K562 (cell line): Measurements from ENCODE around the gene KLK10. TPM values are rescaled to one million over a fixed set of nuclear protein-coding genes. Genes with fewer than 3 reads are reported as not detected.
A peak's percentile ranks its signal among the peaks of the same experiment; 100 is the strongest.

Source experiments
- ATAC-seq: fragments of 200-7000 bp; cut with Tn5 transposase; 3 replicates; pipeline ENCODE4 v1.9.1; 2020; ENCODE audit warnings: moderate library complexity
- BruUV-seq: library from RNA; stranded (reverse); fragments of 400-500 nt; replicated peaks from 2 replicates; lab custom pipeline; 2021; lab: Mats Ljungman, UMichigan
- CTCF ChIA-PET: fragments of 300-600 bp; formaldehyde crosslinking; extraction: SDS; loops from one replicate; lab custom pipeline; 2021; ENCODE audit warnings: low intra/inter-chr PET ratio; lab: Yijun Ruan, JAX
- POLR2A ChIA-PET: fragments of 300-600, 350-650 bp; sonication (Branson Sonifier 250); formaldehyde crosslinking; extraction: SDS; loops from one replicate; lab custom pipeline; 2021; ENCODE audit warnings: antibody characterized with exemption, inconsistent platforms; lab: Yijun Ruan, JAX
- DNase-seq, 4 experiments: peaks; one replicate each; pipeline versions ENCODE4 v3.0.0 to v3.0.0-alpha.2; 2011 to 2018; ENCODE audit warnings: low spot score in 3 of 4, mixed read lengths in 3 of 4; ENCODE audit errors: extremely low read depth in 1 of 4
- FAIRE-seq: peaks from 2 replicates; lab custom pipeline; 2011; peaks lifted over from hg19 to GRCh38; lab: Jason Lieb, UNC
- H2AFZ ChIP-seq: 2 replicates; pipeline ENCODE4 v1.6.0; 2011; ENCODE audit warnings: low read depth, low read length, control low read depth, inconsistent platforms
- H3K27ac ChIP-seq: fragments of 200-600 bp; 3 replicates; pipeline ENCODE4 v1.8.0; 2011; ENCODE audit warnings: low read depth, mild to moderate bottlenecking, control low read depth, inconsistent platforms, low read length, moderate library complexity, mixed read lengths; ENCODE audit errors: extremely low read depth
- H3K27me3 ChIP-seq, 2 experiments: fragments of 300-600 bp in 1 of 2; 2 replicates in 1 of 2; 3 replicates in 1 of 2; pipeline versions ENCODE4 v1.6.0 to v1.8.0; 2011; ENCODE audit warnings: inconsistent platforms in 2 of 2, low read length in 2 of 2, mild to moderate bottlenecking in 1 of 2, mixed read lengths in 1 of 2, moderate library complexity in 1 of 2; ENCODE audit not compliant: control insufficient read depth in 2 of 2, insufficient read depth in 2 of 2
- H3K36me3 ChIP-seq: fragments of 300-600 bp; 3 replicates; pipeline ENCODE4 v1.8.0; 2011; ENCODE audit warnings: mild to moderate bottlenecking, low read length, inconsistent platforms; ENCODE audit not compliant: control insufficient read depth, insufficient read depth
- H3K4me1 ChIP-seq, 2 experiments: fragments of 200-600 bp in 1 of 2; replicated peaks in 1 of 2; 2 replicates in 1 of 2; 3 replicates in 1 of 2; pipeline versions ENCODE4 v1.5.1 to v1.8.0; 2011; ENCODE audit warnings: inconsistent platforms in 2 of 2, low read length in 2 of 2, mild to moderate bottlenecking in 1 of 2, mixed read lengths in 1 of 2, moderate library complexity in 1 of 2; ENCODE audit not compliant: control insufficient read depth in 2 of 2, insufficient read depth in 2 of 2
- H3K4me2 ChIP-seq: 2 replicates; pipeline ENCODE4 v1.6.1; 2011; ENCODE audit warnings: low read length, control low read depth, inconsistent platforms, mixed read lengths; ENCODE audit not compliant: insufficient read depth
- H3K4me3 ChIP-seq: fragments of 200-600 bp; sonication (generic), shearing (Covaris generic); 2 replicates; pipeline ENCODE4 v1.5.1; 2016; ENCODE audit warnings: control low read depth, inconsistent platforms
- H3K79me2 ChIP-seq: fragments of 200-600 bp; 3 replicates; pipeline ENCODE4 v1.8.0; 2011; ENCODE audit warnings: low read length, inconsistent platforms; ENCODE audit not compliant: control insufficient read depth, insufficient read depth
- H3K9ac ChIP-seq, 2 experiments: 2 replicates each; pipeline versions ENCODE4 v1.6.0 to v1.6.1; 2011; ENCODE audit warnings: low read depth in 2 of 2, low read length in 2 of 2, control low read depth in 1 of 2, inconsistent platforms in 1 of 2, mild to moderate bottlenecking in 1 of 2, mixed read lengths in 1 of 2; ENCODE audit not compliant: insufficient read depth in 1 of 2
- H3K9me1 ChIP-seq: one replicate; pipeline ENCODE4 v1.6.0; 2011; ENCODE audit warnings: inconsistent platforms, mild to moderate bottlenecking, low read length, moderate library complexity; ENCODE audit not compliant: control insufficient read depth, insufficient read depth
- H3K9me3 ChIP-seq: replicated peaks from 2 replicates; pipeline ENCODE4 v1.5.1; 2011; ENCODE audit warnings: low read depth, low read length, inconsistent platforms; ENCODE audit not compliant: control insufficient read depth, insufficient read depth
- H4K20me1 ChIP-seq: replicated peaks from 2 replicates; pipeline ENCODE4 v1.6.1; 2011; ENCODE audit warnings: low read length, inconsistent platforms, mixed read lengths; ENCODE audit not compliant: control insufficient read depth, insufficient read depth
- KAT7 ChIP-seq: sonication (generic); formaldehyde crosslinking; IDR thresholded peaks from 2 replicates; pipeline ENCODE4 v1.8.0; 2022; ENCODE audit warnings: missing genetic modification reagents, mild to moderate bottlenecking, borderline replicate concordance
- MCM5 ChIP-seq: fragments of 450-650 bp; IDR thresholded peaks from 2 replicates; pipeline ENCODE4 v1.6.1; 2016; ENCODE audit warnings: low read depth
- NR2C1 ChIP-seq, 2 experiments: fragments of 450-650 bp; IDR thresholded peaks; 2 replicates each; pipeline ENCODE4 v1.6.1; 2017; ENCODE audit warnings: mild to moderate bottlenecking in 2 of 2, antibody characterized with exemption in 1 of 2, inconsistent platforms in 1 of 2, missing compliant biosample characterization in 1 of 2, missing genetic modification characterization in 1 of 2
- NR2C2 ChIP-seq, 2 experiments: fragments of 200-800 bp in 1 of 2; sonication (Bioruptor generic) in 1 of 2; sonication (generic) in 1 of 2; formaldehyde crosslinking in 1 of 2; IDR thresholded peaks; 2 replicates each; pipeline versions ENCODE4 v1.6.1 to v1.8.0; 2016 to 2022; ENCODE audit warnings: mild to moderate bottlenecking in 1 of 2, missing compliant biosample characterization in 1 of 2, missing genetic modification characterization in 1 of 2, missing genetic modification reagents in 1 of 2
- TOE1 ChIP-seq, 2 experiments: fragments of 450-650 bp in 1 of 2; sonication (generic) in 1 of 2; formaldehyde crosslinking in 1 of 2; IDR thresholded peaks; 2 replicates each; pipeline versions ENCODE4 v1.7.1 to v1.8.0; 2016 to 2022; ENCODE audit warnings: borderline replicate concordance in 2 of 2, mild to moderate bottlenecking in 2 of 2, antibody characterized with exemption in 1 of 2, inconsistent platforms in 1 of 2, low read depth in 1 of 2, missing genetic modification reagents in 1 of 2, moderate library complexity in 1 of 2
- WGBS: fragments of 100-300 bp; shearing (Covaris generic); methylation state at CpG from one replicate; pipeline ENCODE4 v1.1.6; 2016; ENCODE audit warnings: low coverage, mixed read lengths; ENCODE audit not compliant: insufficient coverage; ENCODE audit errors: missing lambda C conversion rate; 5-methylcytosine and 5-hydroxymethylcytosine counted together
- in situ Hi-C: fragments of 300-500 bp; cut with MboI; formaldehyde crosslinking; loops from 4 replicates; pipeline ENCODE4 v1.15.0; 2018; ENCODE audit warnings: inconsistent platforms, mixed read lengths
- intact Hi-C: fragments of 100-400 bp; cut with micrococcal nuclease; formaldehyde crosslinking; loops from 2 replicates; pipeline ENCODE4 v1.14.2; 2022
- polyA plus RNA-seq, 8 experiments: library from polyadenylated mRNA; depleted of rRNA in 4 of 8; stranded (reverse) in 5 of 8; unstranded in 3 of 8; fragments of >200 nt; fragmentation: Nextera tagmentation in 2 of 8; fragmentation: Illumina TruSeq in 1 of 8; extraction: Ambion mirVana in 2 of 8; extraction: Trizol in 1 of 8; gene quantifications; 2 replicates each; pipeline versions ENCODE4 v1.2.1 to v1.2.3, GENCODE V29; 2011 to 2014; ENCODE audit warnings: inconsistent platforms in 1 of 8, missing spikeins in 1 of 8
- total RNA-seq, 7 experiments: library from RNA; depleted of rRNA in 6 of 7; stranded (reverse); fragments of >200 nt in 6 of 7; fragmentation: Illumina TruSeq in 2 of 7; extraction: Trizol in 2 of 7; gene quantifications; 2 replicates each; pipeline versions ENCODE4 v1.2.1 to v1.2.3, GENCODE V29; 2011 to 2021; ENCODE audit warnings: low replicate concordance in 1 of 7
- TF ChIP-seq, protein P1 (sequence below): fragments of 450-650 bp; IDR thresholded peaks from 2 replicates; pipeline ENCODE4 v1.7.0; 2016; ENCODE audit warnings: borderline replicate concordance

KLK10 gene
- total and polyA plus RNA-seq, 9 of the 15 experiments (the other 6 are each of a cell fraction or from before 2014, with no cell fraction given) = 0.11 TPM; not detected in 8

DNA sequence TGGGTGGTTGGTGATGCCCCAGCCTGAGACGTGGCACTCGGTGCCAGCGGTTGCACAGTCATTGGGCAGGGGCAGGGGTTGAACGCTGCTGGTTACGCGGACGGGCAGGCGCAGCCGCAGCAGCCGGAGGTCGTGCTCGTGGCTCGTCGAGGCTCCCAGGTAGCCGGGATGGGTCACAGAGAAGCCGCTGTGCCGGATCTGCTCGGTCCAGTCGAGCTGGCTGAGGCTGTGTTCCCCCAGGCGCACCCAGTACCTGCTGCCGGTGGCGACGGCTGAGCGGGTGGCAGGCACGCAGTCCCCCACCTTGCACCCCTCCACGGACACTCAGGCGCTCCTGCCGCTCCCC lies 12.3 kb upstream of the KLK10 start:
- peaks cover 2% of the 10 kb centered on the region for H3K9me1 ChIP-seq
- ChIA-PET CTCF (no interaction called here), POLR2A (no interaction called here)
- H2AFZ ChIP-seq = no peak overlapping the region
- H3K4me1 ChIP-seq = peaks cover 0 to 6% of the 10 kb centered on the region in 2 experiments; a peak in 3 of 5 replicates
- WGBS = 22% methylated on average over 25 of the region's 28 CpGs
- H4K20me1 ChIP-seq = no peaks in the 10 kb centered on the region
- DNase-seq = no peak
- no peaks in the 10 kb centered on the region for H3K79me2 ChIP-seq
- no peak overlapping the region for H3K9ac ChIP-seq
- in situ Hi-C loops = no loop called here
- no peaks in the 10 kb centered on the region for H3K9me3 ChIP-seq
- no TSS peak for BruUV-seq
- intact Hi-C loops = no loop called here
- H3K36me3 ChIP-seq = no peaks in the 10 kb centered on the region
- H3K27ac ChIP-seq = no peak overlapping the region
- ATAC-seq = no peak
- H3K27me3 ChIP-seq = peaks cover 12 to 46% of the 10 kb centered on the region in 2 experiments
- H3K4me2 ChIP-seq = no peak overlapping the region
- no peak overlapping the region for H3K4me3 ChIP-seq
- FAIRE-seq = no peak
- TF ChIP-seq KAT7 (CRISPR knock-in tag) = no peak
- peak; percentile 7; the same call in 1 of the 2 replicates for TF ChIP-seq NR2C1 (IDR thresholded peaks at IDR 0.05)
- no peak for TF ChIP-seq NR2C1 (tag; IDR thresholded peaks at IDR 0.05)
- 0 out of 2 replicates have a peak, but pooled peaks have one; percentile 6 for TF ChIP-seq NR2C2 (CRISPR knock-in tag; IDR thresholded peaks at IDR 0.05)
- TF ChIP-seq NR2C2 (tag; IDR thresholded peaks at IDR 0.05) = 0 out of 2 replicates have a peak, but pooled peaks have one; percentile 1
- no peak for TF ChIP-seq MCM5
- TF ChIP-seq TOE1 (IDR thresholded peaks at IDR 0.05; ENCODE audit: borderline replicate concordance) = no peak
- TF ChIP-seq TOE1 (CRISPR knock-in tag; IDR thresholded peaks at IDR 0.05; ENCODE audit: borderline replicate concordance, low read depth) = no peak
- TF ChIP-seq, protein P1, sequence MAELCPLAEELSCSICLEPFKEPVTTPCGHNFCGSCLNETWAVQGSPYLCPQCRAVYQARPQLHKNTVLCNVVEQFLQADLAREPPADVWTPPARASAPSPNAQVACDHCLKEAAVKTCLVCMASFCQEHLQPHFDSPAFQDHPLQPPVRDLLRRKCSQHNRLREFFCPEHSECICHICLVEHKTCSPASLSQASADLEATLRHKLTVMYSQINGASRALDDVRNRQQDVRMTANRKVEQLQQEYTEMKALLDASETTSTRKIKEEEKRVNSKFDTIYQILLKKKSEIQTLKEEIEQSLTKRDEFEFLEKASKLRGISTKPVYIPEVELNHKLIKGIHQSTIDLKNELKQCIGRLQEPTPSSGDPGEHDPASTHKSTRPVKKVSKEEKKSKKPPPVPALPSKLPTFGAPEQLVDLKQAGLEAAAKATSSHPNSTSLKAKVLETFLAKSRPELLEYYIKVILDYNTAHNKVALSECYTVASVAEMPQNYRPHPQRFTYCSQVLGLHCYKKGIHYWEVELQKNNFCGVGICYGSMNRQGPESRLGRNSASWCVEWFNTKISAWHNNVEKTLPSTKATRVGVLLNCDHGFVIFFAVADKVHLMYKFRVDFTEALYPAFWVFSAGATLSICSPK = no peak
- TF ChIP-seq, all 486 proteins: peak for 2
